Neutrophil (primary cell): ENCODE results near the gene METTL9.

Source experiments
- H3K27ac ChIP-seq: fragments of 200-600 bp; sonication (generic); 2 replicates; pipeline ENCODE4 v1.5.1; 2016; ENCODE audit warnings: mild to moderate bottlenecking, moderate library complexity
- H3K27me3 ChIP-seq: fragments of 200-600 bp; sonication (generic); 2 replicates; pipeline ENCODE4 v1.6.0; 2016; ENCODE audit warnings: mild to moderate bottlenecking
- H3K36me3 ChIP-seq: fragments of 200-600 bp; sonication (generic); 2 replicates; pipeline ENCODE4 v1.5.1; 2017
- H3K4me1 ChIP-seq, 2 experiments: fragments of 200-600 bp in 1 of 2; sonication (generic) in 1 of 2; 1 replicate in 1 of 2; 2 replicates in 1 of 2; pipeline versions ENCODE4 v1.5.1 to v1.6.1; 2013 to 2016; ENCODE audit warnings: low read depth in 1 of 2, low read length in 1 of 2, mild to moderate bottlenecking in 1 of 2, moderate library complexity in 1 of 2; ENCODE audit not compliant: control insufficient read depth in 1 of 2, insufficient read depth in 1 of 2
- H3K4me3 ChIP-seq, 2 experiments: fragments of 200-600 bp in 1 of 2; sonication (generic) in 1 of 2; 1 replicate in 1 of 2; 2 replicates in 1 of 2; pipeline ENCODE4 v1.5.1; 2013 to 2016; ENCODE audit warnings: low read depth in 1 of 2, low read length in 1 of 2, mild to moderate bottlenecking in 1 of 2, moderate library complexity in 1 of 2
- H3K9me3 ChIP-seq: fragments of 200-600 bp; sonication (generic); 2 replicates; pipeline ENCODE4 v1.5.1; 2016
- TF ChIP-seq, protein P1 (sequence below): fragments of 200-600 bp; sonication (generic); IDR thresholded peaks from 2 replicates; pipeline ENCODE4 v1.5.1; 2016; ENCODE audit warnings: antibody characterized with exemption

The METTL9 gene

GRCh38 chr16:21592191-21592590 is 7.2 kb upstream of the METTL9 start:
- TF ChIP-seq, protein P1, sequence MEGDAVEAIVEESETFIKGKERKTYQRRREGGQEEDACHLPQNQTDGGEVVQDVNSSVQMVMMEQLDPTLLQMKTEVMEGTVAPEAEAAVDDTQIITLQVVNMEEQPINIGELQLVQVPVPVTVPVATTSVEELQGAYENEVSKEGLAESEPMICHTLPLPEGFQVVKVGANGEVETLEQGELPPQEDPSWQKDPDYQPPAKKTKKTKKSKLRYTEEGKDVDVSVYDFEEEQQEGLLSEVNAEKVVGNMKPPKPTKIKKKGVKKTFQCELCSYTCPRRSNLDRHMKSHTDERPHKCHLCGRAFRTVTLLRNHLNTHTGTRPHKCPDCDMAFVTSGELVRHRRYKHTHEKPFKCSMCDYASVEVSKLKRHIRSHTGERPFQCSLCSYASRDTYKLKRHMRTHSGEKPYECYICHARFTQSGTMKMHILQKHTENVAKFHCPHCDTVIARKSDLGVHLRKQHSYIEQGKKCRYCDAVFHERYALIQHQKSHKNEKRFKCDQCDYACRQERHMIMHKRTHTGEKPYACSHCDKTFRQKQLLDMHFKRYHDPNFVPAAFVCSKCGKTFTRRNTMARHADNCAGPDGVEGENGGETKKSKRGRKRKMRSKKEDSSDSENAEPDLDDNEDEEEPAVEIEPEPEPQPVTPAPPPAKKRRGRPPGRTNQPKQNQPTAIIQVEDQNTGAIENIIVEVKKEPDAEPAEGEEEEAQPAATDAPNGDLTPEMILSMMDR = no peak
- H3K4me3 ChIP-seq = no peak overlapping the region
- no peaks in the 10 kb centered on the region for H3K27me3 ChIP-seq
- peaks cover 75 to 79% of the 10 kb centered on the region in 2 experiments for H3K4me1 ChIP-seq
- no peaks in the 10 kb centered on the region for H3K9me3 ChIP-seq
- no peaks in the 10 kb centered on the region for H3K36me3 ChIP-seq
- peak overlapping the region; percentile 84 for H3K27ac ChIP-seq

DNA sequence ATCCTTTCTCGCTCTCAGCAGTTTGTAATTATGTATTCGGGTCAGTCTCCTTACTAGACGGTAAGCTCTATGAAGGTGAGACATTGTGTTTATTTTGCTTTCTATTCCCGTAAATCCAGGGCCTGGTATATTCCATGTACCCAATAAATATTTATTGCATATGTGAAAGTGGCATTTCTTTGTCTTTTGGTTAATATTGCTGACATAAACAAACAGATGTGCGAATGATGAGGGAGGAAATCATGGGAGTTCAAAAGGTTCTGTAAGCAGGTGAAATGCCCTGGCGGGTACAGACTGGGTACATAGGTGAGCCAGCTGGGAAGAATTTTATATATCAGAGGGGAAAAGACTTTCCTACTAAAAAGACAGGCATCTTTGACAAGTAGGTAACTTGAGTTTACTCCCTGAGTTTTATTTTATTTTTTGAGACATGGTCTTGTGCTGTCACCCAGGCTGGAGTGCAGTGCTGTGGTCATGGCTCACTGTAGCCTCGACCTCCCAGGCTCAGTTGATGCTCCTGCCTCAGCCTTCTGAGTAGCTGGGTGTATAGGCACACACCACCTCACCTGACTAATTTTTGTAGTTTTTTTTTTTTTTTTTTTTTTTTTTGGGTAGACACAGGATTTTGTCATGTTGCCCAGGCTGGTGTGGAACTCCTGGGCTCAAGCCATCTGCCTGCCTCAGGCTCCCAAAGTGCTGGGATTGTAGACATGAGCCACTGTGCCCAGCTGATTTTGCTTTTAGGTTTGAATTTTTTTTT is 5.7 kb upstream of the METTL9 start:
- Histone ChIP-seq H3K27me3 (no peaks in the 10 kb centered on the region), H3K27ac (peak overlapping the region; percentile 53), H3K36me3 (no peaks in the 10 kb centered on the region), H3K4me1 (peaks cover 85 to 86% of the 10 kb centered on the region in 2 experiments), H3K4me3 (no peak overlapping the region), H3K9me3 (no peaks in the 10 kb centered on the region)
- TF ChIP-seq, protein P1 = no peak

- Histone ChIP-seq H3K4me3 (no peak overlapping the region), H3K27me3 (no peaks in the 10 kb centered on the region), H3K4me1 (peaks cover 73 to 75% of the 10 kb centered on the region in 2 experiments), H3K27ac (peak overlapping the region; percentile 97), H3K9me3 (no peaks in the 10 kb centered on the region), H3K36me3 (no peaks in the 10 kb centered on the region)
- TF ChIP-seq, protein P1 = no peak
Measured at GRCh38 chr16:21597561-21598030, 1.8 kb upstream of the METTL9 start.

DNA sequence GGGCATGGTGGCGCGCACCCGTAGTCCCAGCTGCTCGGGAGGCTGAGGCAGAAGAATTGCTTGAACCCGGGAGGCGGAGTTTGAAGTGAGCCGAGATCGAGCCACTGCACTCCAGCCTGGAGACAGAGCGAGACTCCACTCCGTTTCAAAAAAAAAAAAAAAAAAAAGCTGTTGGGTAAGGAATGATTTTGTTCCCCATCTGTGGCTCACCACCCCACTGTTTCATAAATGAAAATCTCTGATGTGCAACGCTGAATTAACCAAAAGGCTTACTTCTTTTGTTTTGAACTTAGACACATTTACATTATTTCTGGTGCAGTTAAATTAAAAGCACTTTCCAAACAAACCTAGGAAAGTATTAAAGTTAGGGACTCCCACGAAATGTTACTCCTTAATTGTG is 1.2 kb upstream of the METTL9 start:
- Histone ChIP-seq H3K27ac (peak overlapping the region; percentile 97), H3K4me3 (peak overlapping the region; percentile 79 to 83), H3K27me3 (no peaks in the 10 kb centered on the region), H3K36me3 (no peaks in the 10 kb centered on the region), H3K9me3 (no peaks in the 10 kb centered on the region), H3K4me1 (peaks cover 73 to 75% of the 10 kb centered on the region in 2 experiments)
- TF ChIP-seq, protein P1 = no peak

DNA sequence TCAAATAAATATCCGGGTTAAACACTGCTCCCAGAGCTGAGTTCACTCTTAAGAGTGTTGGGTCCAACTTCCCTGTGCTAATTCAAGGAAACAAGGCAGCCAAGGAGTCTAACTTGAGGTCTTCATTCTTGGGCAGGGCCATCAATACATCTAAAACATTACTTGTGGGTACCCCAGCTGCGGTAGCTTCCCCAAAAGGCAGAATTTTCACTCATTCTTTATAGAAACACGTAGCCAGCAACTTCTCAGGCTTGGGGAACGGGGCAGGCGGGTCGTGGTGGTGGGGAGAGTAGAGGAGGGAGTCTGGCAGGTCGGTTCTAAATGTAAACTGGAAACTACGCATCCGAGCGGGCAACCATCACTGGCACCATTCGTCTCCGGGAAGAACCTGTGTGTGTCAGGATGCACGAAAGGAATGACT is 666 bp upstream of the METTL9 start:
- Histone ChIP-seq H3K9me3 (no peaks in the 10 kb centered on the region), H3K27ac (peak overlapping the region; percentile 97), H3K4me1 (peaks cover 73 to 75% of the 10 kb centered on the region in 2 experiments), H3K36me3 (no peaks in the 10 kb centered on the region), H3K27me3 (no peaks in the 10 kb centered on the region), H3K4me3 (peak overlapping the region; percentile 79 to 83)
- TF ChIP-seq, protein P1 = no peak
